Right lobe of liver (tissue), 4 donors: Measurements from ENCODE around the gene CAMKK1.

Experiments used
- POLR2A ChIP-seq: fragments of 450-650 bp; IDR thresholded peaks from one replicate; pipeline ENCODE4 v1.6.1; 2017; ENCODE audit warnings: antibody characterized with exemption, mild to moderate bottlenecking
- TF ChIP-seq, protein P1 (sequence below), 4 donors: fragments of 200-600 bp in 3 of 4; fragments of 450-650 bp in 1 of 4; IDR thresholded peaks; one replicate each; pipeline versions ENCODE4 v1.5.1 to v1.8.0; 2016 to 2022; ENCODE audit warnings: antibody characterized with exemption in 4 of 4, mild to moderate bottlenecking in 2 of 4
- donor health status: DM: no; HTN: no; CAD: no.
- donor health status: DM: no; HTN: no; CAD: no.
- donor health status: DM: no; HTN: yes; CAD: no.

DNA sequence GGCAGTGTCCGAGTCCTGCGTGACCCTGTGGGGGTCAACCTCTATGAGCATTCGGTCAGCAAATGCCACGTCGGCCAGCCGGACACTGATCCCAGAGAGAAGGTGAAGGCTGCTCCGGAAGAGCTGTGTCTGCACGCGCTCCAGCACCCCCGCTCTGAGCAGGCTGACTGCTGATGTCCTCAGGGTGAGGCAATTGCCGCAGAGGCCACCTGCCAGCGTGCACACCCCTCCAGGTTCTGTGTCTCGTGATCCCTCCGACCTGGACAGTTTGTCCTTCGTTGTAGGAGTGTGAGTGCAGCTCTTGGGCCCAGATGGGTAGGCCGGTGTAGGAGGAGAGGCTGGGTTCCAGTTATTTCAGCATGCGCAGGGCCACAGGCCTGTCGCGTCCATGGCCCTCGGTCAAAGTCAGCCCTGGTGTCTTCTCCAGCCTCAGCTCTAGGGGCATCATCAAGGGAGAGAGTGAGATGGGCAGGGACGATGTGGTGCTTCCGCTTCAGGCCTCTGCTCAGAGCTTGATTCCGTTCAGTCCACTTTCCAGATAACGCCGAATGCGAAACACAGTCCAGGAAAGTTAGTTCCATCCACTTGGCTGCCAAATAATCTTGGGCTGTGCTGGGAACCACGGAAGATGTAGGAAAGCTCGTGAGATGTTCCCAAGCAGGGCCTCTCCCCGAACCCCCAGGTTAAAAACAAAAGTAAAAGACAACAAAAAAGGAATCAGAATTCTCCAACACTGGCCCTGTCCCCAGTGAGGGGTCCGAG, 31.7 kb downstream of the CAMKK1 start:
- TF ChIP-seq, protein P1, sequence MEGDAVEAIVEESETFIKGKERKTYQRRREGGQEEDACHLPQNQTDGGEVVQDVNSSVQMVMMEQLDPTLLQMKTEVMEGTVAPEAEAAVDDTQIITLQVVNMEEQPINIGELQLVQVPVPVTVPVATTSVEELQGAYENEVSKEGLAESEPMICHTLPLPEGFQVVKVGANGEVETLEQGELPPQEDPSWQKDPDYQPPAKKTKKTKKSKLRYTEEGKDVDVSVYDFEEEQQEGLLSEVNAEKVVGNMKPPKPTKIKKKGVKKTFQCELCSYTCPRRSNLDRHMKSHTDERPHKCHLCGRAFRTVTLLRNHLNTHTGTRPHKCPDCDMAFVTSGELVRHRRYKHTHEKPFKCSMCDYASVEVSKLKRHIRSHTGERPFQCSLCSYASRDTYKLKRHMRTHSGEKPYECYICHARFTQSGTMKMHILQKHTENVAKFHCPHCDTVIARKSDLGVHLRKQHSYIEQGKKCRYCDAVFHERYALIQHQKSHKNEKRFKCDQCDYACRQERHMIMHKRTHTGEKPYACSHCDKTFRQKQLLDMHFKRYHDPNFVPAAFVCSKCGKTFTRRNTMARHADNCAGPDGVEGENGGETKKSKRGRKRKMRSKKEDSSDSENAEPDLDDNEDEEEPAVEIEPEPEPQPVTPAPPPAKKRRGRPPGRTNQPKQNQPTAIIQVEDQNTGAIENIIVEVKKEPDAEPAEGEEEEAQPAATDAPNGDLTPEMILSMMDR (IDR thresholded peaks at IDR 0.05): no peak
- TF ChIP-seq POLR2A: no peak
